Keratinocyte (primary cell): ENCODE measurements around the gene FAM53A. TPM values are rescaled to one million over a fixed set of nuclear protein-coding genes. Genes with fewer than 3 reads are reported as not detected.

Experiments used
- DNase-seq: peaks from one replicate; pipeline ENCODE4 v3.0.0-alpha.2; 2011; ENCODE audit warnings: low read depth, missing footprints, low spot score
- FAIRE-seq: peaks from 2 replicates; lab custom pipeline; 2011; peaks lifted over from hg19 to GRCh38; lab: Jason Lieb, UNC
- H2AFZ ChIP-seq: 2 replicates; pipeline ENCODE4 v1.6.0; 2012; ENCODE audit warnings: low read length, control low read depth, inconsistent platforms; ENCODE audit not compliant: control insufficient read depth
- H3K27ac ChIP-seq: 2 replicates; pipeline ENCODE4 v1.5.1; 2011; ENCODE audit warnings: low read length; ENCODE audit not compliant: control insufficient read depth, insufficient read depth
- H3K27me3 ChIP-seq: 3 replicates; pipeline ENCODE4 v1.6.0; 2011; ENCODE audit warnings: low read length; ENCODE audit not compliant: control insufficient read depth, insufficient read depth; ENCODE audit errors: extremely low read depth
- H3K36me3 ChIP-seq, 2 experiments: 2 replicates in 1 of 2; 3 replicates in 1 of 2; pipeline ENCODE4 v1.5.1; 2011; ENCODE audit warnings: low read length in 2 of 2, mild to moderate bottlenecking in 1 of 2; ENCODE audit not compliant: control insufficient read depth in 2 of 2, insufficient read depth in 2 of 2; ENCODE audit errors: extremely low read depth in 1 of 2
- H3K4me1 ChIP-seq: 3 replicates; pipeline ENCODE4 v1.5.1; 2011; ENCODE audit warnings: low read length; ENCODE audit not compliant: control insufficient read depth, insufficient read depth; ENCODE audit errors: extremely low read depth
- H3K4me2 ChIP-seq: 3 replicates; pipeline ENCODE4 v1.6.0; 2011; ENCODE audit warnings: low read depth, low read length; ENCODE audit not compliant: control insufficient read depth, insufficient read depth; ENCODE audit errors: extremely low read depth
- H3K4me3 ChIP-seq, 3 experiments: fragments of 200-600 bp in 1 of 3; sonication (generic) in 1 of 3; 2 replicates in 2 of 3; 3 replicates in 1 of 3; pipeline ENCODE4 v1.5.1; 2011 to 2016; ENCODE audit warnings: low read length in 3 of 3, mild to moderate bottlenecking in 3 of 3, control low read depth in 2 of 3, inconsistent platforms in 1 of 3, low read depth in 1 of 3, mixed read lengths in 1 of 3, mixed run types in 1 of 3, moderate library complexity in 1 of 3; ENCODE audit not compliant: control insufficient read depth in 2 of 3, insufficient read depth in 2 of 3; ENCODE audit errors: extremely low read depth in 1 of 3
- H3K79me2 ChIP-seq: 2 replicates; pipeline ENCODE4 v1.6.0; 2012; ENCODE audit warnings: low read length; ENCODE audit not compliant: control insufficient read depth, insufficient read depth
- H3K9ac ChIP-seq: 3 replicates; pipeline ENCODE4 v1.6.0; 2011; ENCODE audit warnings: low read length; ENCODE audit not compliant: control insufficient read depth, insufficient read depth; ENCODE audit errors: extremely low read depth
- H3K9me1 ChIP-seq: 3 replicates; pipeline ENCODE4 v1.6.0; 2011; ENCODE audit warnings: low read length; ENCODE audit not compliant: control insufficient read depth, insufficient read depth; ENCODE audit errors: extremely low read depth
- H3K9me3 ChIP-seq: 2 replicates; pipeline ENCODE4 v1.5.1; 2012; ENCODE audit warnings: low read depth, low read length; ENCODE audit not compliant: control insufficient read depth
- H4K20me1 ChIP-seq: 3 replicates; pipeline ENCODE4 v1.6.0; 2011; ENCODE audit warnings: low read length; ENCODE audit not compliant: control insufficient read depth, insufficient read depth; ENCODE audit errors: extremely low read depth
- EZH2 ChIP-seq: IDR thresholded peaks from one replicate; pipeline ENCODE4 v1.6.1; 2012; ENCODE audit warnings: inconsistent platforms, mild to moderate bottlenecking, low read length, moderate library complexity
- dilution Hi-C: fragments of 300-500 bp; cut with MboI; formaldehyde crosslinking; loops from one replicate; pipeline ENCODE4 v1.7.0; 2020; ENCODE audit warnings: low sequenced_read_pairs; ENCODE audit not compliant: extremely low pct_ligation_motif_present
- polyA plus RNA-seq, 5 experiments: library from polyadenylated mRNA; depleted of rRNA in 3 of 5; stranded (reverse) in 3 of 5; stranded (forward) in 1 of 5; unstranded in 1 of 5; fragments of >200 nt; gene quantifications; 1 replicate in 1 of 5; 2 replicates in 3 of 5; 3 replicates in 1 of 5; pipeline versions ENCODE4 v1.2.1 to v1.2.3, GENCODE V29; 2011 to 2012; ENCODE audit warnings: missing spikeins in 2 of 5, low read depth in 1 of 5, low replicate concordance in 1 of 5
- TF ChIP-seq, protein P1 (sequence below), 3 experiments: IDR thresholded peaks in 1 of 3; conservative IDR thresholded peaks in 1 of 3; optimal IDR thresholded peaks in 1 of 3; 2 replicates in 2 of 3; 3 replicates in 1 of 3; pipeline versions ENCODE3 to v1.5.1; 2011; ENCODE audit warnings: low read length in 3 of 3, mild to moderate bottlenecking in 3 of 3, moderate library complexity in 2 of 3, control low read depth in 1 of 3, inconsistent platforms in 1 of 3; ENCODE audit not compliant: insufficient read depth in 2 of 3; ENCODE audit errors: extremely low read depth in 1 of 3

The FAM53A gene
- polyA plus RNA-seq, 1 donor (not counting 4 experiments of a cell fraction or from before 2014, with no cell fraction given) = 0.50 TPM

DNA sequence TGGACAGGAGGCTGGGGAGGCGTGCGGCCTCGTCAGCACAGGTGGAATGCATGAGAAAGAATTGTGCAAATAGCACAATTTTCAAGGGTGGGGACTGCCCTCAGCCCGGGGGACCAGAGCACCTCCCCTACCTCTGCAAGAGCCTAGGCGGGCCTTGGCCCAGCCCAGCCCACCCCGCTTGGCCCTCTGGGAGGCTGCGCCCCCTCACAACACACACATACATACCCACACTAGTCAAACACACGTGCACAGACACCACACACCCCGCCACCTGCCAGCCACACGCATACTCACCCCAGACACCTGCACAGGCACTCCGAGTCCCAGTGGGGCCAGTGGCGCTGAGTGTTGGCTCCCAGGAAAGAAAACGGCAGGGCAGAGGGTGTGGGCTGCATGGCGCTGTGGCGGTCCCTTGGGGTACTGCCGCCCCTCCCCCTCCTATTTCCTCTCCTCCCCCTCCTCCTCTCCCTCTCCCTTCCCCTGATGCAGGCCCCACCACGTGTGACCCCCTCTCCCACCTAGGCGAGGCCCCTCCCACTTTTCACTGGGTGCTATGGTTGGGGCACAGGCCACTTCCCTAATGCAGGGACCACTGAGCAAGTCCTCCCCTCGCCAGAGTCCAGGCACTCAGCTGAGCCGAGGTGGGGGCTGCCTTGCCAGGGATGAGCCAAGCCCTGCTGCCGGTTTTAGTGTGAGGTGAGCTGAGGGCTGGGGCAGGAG is 84.5 kb downstream of the FAM53A start:
- dilution Hi-C loops = no loop called here
- Histone ChIP-seq H3K27me3 (peaks cover 17% of the 10 kb centered on the region), H3K36me3 (no peaks in the 10 kb centered on the region), H3K27ac (no peak overlapping the region), H3K4me3 (no peak overlapping the region), H3K4me2 (no peak overlapping the region), H3K4me1 (peaks cover 9% of the 10 kb centered on the region), H3K9ac (no peak overlapping the region), H3K9me3 (no peaks in the 10 kb centered on the region), H3K9me1 (no peaks in the 10 kb centered on the region), H3K79me2 (no peaks in the 10 kb centered on the region), H2AFZ (no peak overlapping the region), H4K20me1 (no peaks in the 10 kb centered on the region)
- TF ChIP-seq, protein P1, sequence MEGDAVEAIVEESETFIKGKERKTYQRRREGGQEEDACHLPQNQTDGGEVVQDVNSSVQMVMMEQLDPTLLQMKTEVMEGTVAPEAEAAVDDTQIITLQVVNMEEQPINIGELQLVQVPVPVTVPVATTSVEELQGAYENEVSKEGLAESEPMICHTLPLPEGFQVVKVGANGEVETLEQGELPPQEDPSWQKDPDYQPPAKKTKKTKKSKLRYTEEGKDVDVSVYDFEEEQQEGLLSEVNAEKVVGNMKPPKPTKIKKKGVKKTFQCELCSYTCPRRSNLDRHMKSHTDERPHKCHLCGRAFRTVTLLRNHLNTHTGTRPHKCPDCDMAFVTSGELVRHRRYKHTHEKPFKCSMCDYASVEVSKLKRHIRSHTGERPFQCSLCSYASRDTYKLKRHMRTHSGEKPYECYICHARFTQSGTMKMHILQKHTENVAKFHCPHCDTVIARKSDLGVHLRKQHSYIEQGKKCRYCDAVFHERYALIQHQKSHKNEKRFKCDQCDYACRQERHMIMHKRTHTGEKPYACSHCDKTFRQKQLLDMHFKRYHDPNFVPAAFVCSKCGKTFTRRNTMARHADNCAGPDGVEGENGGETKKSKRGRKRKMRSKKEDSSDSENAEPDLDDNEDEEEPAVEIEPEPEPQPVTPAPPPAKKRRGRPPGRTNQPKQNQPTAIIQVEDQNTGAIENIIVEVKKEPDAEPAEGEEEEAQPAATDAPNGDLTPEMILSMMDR (optimal IDR thresholded peaks at IDR 0.05 in 1 of 3, IDR thresholded peaks at IDR 0.05 in 1 of 3, conservative IDR thresholded peaks at IDR 0.05 in 1 of 3; ENCODE audit: extremely low read depth in 1 of 3, insufficient read depth in 2 of 3, low read length in 3 of 3) = no peak
- no peak for TF ChIP-seq EZH2
- DNase-seq = no peak
- no peak for FAIRE-seq

DNA sequence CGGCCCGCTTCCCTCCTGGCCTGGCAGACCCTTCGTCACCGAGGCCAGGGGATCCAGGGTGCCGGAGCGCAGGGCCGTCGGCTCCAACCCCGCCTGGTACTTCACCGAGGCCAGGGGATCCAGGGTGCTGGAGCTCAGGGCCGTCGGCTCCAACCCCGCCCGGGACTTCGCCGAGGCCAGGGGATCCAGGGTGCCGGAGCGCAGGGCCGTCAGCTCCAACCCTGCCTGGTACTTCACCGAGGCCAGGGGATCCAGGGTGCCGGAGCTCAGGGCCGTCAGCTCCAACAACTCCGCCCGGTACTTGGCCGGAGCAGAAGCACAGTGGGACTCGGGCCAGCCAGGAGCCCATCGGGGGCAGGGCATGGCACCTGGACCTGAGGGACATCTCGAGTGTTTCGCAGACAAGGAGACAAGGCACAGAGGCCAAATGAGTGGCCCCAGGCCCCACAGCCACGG is 85.1 kb downstream of the FAM53A start:
- peaks cover 3% of the 10 kb centered on the region for H3K4me1 ChIP-seq
- no peaks in the 10 kb centered on the region for H3K36me3 ChIP-seq
- TF ChIP-seq EZH2 = no peak
- TF ChIP-seq, protein P1 (optimal IDR thresholded peaks at IDR 0.05 in 1 of 3, IDR thresholded peaks at IDR 0.05 in 1 of 3, conservative IDR thresholded peaks at IDR 0.05 in 1 of 3; ENCODE audit: extremely low read depth in 1 of 3, insufficient read depth in 2 of 3, low read length in 3 of 3) = no peak
- no peaks in the 10 kb centered on the region for H3K79me2 ChIP-seq
- no peaks in the 10 kb centered on the region for H4K20me1 ChIP-seq
- peaks cover 17% of the 10 kb centered on the region for H3K27me3 ChIP-seq
- DNase-seq = no peak
- no peak overlapping the region for H3K4me2 ChIP-seq
- dilution Hi-C loops = no loop called here
- no peak overlapping the region for H3K4me3 ChIP-seq
- H2AFZ ChIP-seq = no peak overlapping the region
- H3K9me3 ChIP-seq = no peaks in the 10 kb centered on the region
- H3K9me1 ChIP-seq = no peaks in the 10 kb centered on the region
- no peak overlapping the region for H3K9ac ChIP-seq
- H3K27ac ChIP-seq = no peak overlapping the region
- no peak for FAIRE-seq
